ENCODE results near the gene HOXA11. TPM values are rescaled to one million over a fixed set of nuclear protein-coding genes. Genes with fewer than 3 reads are reported as not detected.

HOXA11 gene
- total RNA-seq, 6 donors from 2014 or later = not detected

- ATAC-seq (ENCODE audit: low FRiP score in 2 of 2) (no peak), DNase-seq (peak; percentile 17 to 84)
- Histone ChIP-seq H3K4me1 (peaks cover 24 to 43% (median 33%) of the 10 kb centered on the region in 4 donors), H3K27ac (no peak within 1 kb of the TSS), H3K4me3 (peak within 1 kb of the TSS; percentile 3 to 53 (median 40)), H3K9me3 (peaks cover 0 to 6% (median 0%) of the 10 kb centered on the region in 4 donors), H3K36me3 (no peaks in the 10 kb centered on the region), H3K27me3 (peaks cover 2 to 95% (median 69%) of the 10 kb centered on the region in 4 donors)
- no peak for TF ChIP-seq POLR2A (IDR thresholded peaks at IDR 0.05)
- no peak for TF ChIP-seq POLR2AphosphoS5 (IDR thresholded peaks at IDR 0.05)
- TF ChIP-seq, protein P1, sequence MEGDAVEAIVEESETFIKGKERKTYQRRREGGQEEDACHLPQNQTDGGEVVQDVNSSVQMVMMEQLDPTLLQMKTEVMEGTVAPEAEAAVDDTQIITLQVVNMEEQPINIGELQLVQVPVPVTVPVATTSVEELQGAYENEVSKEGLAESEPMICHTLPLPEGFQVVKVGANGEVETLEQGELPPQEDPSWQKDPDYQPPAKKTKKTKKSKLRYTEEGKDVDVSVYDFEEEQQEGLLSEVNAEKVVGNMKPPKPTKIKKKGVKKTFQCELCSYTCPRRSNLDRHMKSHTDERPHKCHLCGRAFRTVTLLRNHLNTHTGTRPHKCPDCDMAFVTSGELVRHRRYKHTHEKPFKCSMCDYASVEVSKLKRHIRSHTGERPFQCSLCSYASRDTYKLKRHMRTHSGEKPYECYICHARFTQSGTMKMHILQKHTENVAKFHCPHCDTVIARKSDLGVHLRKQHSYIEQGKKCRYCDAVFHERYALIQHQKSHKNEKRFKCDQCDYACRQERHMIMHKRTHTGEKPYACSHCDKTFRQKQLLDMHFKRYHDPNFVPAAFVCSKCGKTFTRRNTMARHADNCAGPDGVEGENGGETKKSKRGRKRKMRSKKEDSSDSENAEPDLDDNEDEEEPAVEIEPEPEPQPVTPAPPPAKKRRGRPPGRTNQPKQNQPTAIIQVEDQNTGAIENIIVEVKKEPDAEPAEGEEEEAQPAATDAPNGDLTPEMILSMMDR (IDR thresholded peaks at IDR 0.05) = no peak
- no peak for TF ChIP-seq EP300 (IDR thresholded peaks at IDR 0.05)
- 10 to 34% methylated on average over 4 to 56 of the region's 82 CpGs for WGBS, 2 donors
Observed at GRCh38 chr7:27173956-27174873, 10.8 kb downstream of the HOXA11 start, which contains the start of gene HOXA10. Gene HOXA10, minus strand, starts transcription at chr7:27174320. Its CDS starts 14 bp downstream, at chr7:27174306.

- ATAC-seq (ENCODE audit: low FRiP score in 2 of 2) (peak in 1 of 2 donors; percentile 76), DNase-seq (peak; percentile 47 to 91)
- WGBS, 2 donors = 2 to 8% methylated on average over 10 of the region's 59 CpGs
- Histone ChIP-seq H3K36me3 (no peaks in the 10 kb centered on the region), H3K9me3 (peaks cover 0 to 6% (median 0%) of the 10 kb centered on the region in 4 donors), H3K4me1 (peaks cover 24 to 44% (median 33%) of the 10 kb centered on the region in 4 donors), H3K4me3 (peak overlapping the region; percentile 3 to 53 (median 40)), H3K27me3 (peaks cover 2 to 95% (median 73%) of the 10 kb centered on the region in 4 donors), H3K27ac (no peak overlapping the region)
- no peak for TF ChIP-seq POLR2AphosphoS5 (IDR thresholded peaks at IDR 0.05)
- no peak for TF ChIP-seq EP300 (IDR thresholded peaks at IDR 0.05)
Observed at GRCh38 chr7:27173511-27173955, 11.5 kb downstream of the HOXA11 start.

- DNase-seq = peak; percentile 17 to 87
- peak in 1 of 2 donors; percentile 44 for ATAC-seq (ENCODE audit: low FRiP score in 2 of 2)
- H3K4me1 ChIP-seq = peaks cover 24 to 44% (median 33%) of the 10 kb centered on the region in 4 donors
- H3K36me3 ChIP-seq = no peaks in the 10 kb centered on the region
- TF ChIP-seq, protein P1 (IDR thresholded peaks at IDR 0.05) = no peak
- TF ChIP-seq POLR2A (IDR thresholded peaks at IDR 0.05) = no peak
- TF ChIP-seq EP300 (IDR thresholded peaks at IDR 0.05) = no peak
- no peak for TF ChIP-seq POLR2AphosphoS5 (IDR thresholded peaks at IDR 0.05)
- no peak overlapping the region for H3K27ac ChIP-seq
- 2 to 3% methylated on average over 23 of the region's 58 CpGs for WGBS, 2 donors
- peaks cover 0 to 6% (median 0%) of the 10 kb centered on the region in 4 donors for H3K9me3 ChIP-seq
- peak overlapping the region; percentile 3 to 53 (median 40) for H3K4me3 ChIP-seq
- peaks cover 2 to 95% (median 77%) of the 10 kb centered on the region in 4 donors for H3K27me3 ChIP-seq
Observed at GRCh38 chr7:27172823-27173510, 12.1 kb downstream of the HOXA11 start.

DNA sequence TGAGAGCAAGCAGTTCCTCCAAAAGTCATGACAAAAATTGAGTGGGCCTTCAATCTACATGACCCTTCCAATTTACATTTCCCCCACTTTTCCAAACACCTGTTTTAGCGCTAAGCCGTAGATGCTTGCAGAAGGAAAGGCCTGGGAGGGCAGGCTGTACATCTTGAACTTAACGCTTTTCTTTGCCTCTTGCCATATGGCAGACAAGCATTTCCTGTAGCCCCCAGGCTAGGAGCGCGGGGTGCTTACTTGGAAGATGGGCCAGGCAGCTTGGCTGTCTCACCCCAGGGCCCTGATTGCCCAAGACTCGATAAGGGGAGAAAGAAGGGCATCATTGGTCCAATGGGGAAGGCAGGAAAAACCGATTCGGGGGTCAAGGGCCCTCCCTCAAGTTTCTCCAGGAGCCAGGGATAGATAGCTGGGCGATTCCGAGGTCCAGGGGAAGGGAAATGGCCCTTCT lies 12.7 kb downstream of the HOXA11 start:
- TF ChIP-seq POLR2A (IDR thresholded peaks at IDR 0.05) = no peak
- TF ChIP-seq, protein P1 (IDR thresholded peaks at IDR 0.05) = no peak
- no peak for TF ChIP-seq EP300 (IDR thresholded peaks at IDR 0.05)
- TF ChIP-seq POLR2AphosphoS5 (IDR thresholded peaks at IDR 0.05) = no peak
- no peaks in the 10 kb centered on the region for H3K36me3 ChIP-seq
- H3K4me1 ChIP-seq = peaks cover 24 to 44% (median 34%) of the 10 kb centered on the region in 4 donors
- DNase-seq (peak in 1 of 2 donors; percentile 8), ATAC-seq (ENCODE audit: low FRiP score in 2 of 2) (no peak)
- H3K9me3 ChIP-seq = peaks cover 0 to 6% (median 0%) of the 10 kb centered on the region in 4 donors
- no peak overlapping the region for H3K27ac ChIP-seq
- peaks cover 2 to 96% (median 78%) of the 10 kb centered on the region in 4 donors for H3K27me3 ChIP-seq
- WGBS, 2 donors = 19 to 20% methylated on average over 5 to 10 of the region's 10 CpGs
- H3K4me3 ChIP-seq = peak overlapping the region in 2 of 4 donors; percentile 47 to 53
